GM18526 (cell line): ENCODE measurements around the gene CAMK4.

Source experiments
- POLR2A ChIP-seq: IDR thresholded peaks from 3 replicates; pipeline ENCODE4 v1.6.1; 2011; ENCODE audit not compliant: insufficient read length; ENCODE audit errors: extremely low read depth

The CAMK4 gene

GRCh38 chr5:111226556-111226955, 2.4 kb downstream of the CAMK4 start:
- no peak for TF ChIP-seq POLR2A

GRCh38 chr5:111227226-111227782, 3.1 kb downstream of the CAMK4 start:
- TF ChIP-seq POLR2A, result no peak

DNA sequence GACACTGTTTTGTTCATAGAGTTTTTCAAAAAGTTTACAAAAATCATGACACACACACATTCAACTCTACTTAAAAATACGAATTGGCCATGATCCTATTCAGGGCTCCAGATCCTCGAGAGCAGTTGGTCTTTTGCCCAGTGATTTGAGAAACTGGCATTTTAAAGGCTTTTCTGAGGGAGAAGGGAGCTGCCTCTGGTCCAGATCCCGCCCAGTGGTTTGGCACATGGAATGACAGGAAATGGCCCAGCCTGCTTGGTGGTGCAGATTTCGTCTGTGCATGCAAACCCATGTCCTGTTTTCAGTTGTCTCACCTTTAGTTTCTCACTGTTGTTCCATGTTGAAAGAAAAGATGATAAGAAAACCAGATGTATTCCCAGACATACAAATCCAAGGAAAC, 3.6 kb downstream of the CAMK4 start:
- TF ChIP-seq POLR2A, result no peak

DNA sequence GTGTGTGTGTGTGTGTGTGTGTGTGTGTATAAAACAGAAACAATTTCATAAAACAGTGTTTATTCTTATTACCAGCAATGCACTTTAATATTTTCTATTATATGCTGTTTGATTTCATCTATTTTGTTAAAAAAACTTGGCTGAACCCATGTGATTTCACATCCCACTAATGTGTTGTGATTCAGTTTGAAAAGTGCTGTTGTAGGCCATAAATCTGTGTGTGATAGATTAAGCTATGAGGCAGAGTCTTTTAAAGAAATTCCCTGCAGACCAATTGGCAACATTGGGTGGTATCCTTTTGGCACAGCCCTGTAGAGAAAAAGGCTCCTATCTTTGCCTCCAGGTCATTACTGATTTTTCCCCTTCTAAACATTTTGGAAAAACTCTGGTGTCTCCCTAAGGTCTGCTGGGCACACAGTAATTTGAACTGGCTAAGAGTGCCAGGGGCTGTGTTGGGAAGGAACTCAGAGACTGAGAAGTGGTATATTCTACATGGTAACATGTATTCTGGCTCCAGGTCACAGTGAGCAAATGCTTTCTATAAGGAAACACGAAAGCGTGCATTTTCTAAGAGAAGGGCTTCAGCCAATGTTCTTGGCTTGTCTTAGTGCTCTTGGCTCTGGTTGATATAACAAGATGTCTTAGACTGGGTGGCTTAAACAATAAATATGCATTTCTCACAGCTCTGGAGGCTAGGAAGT, 4.5 kb downstream of the CAMK4 start:
- no peak for TF ChIP-seq POLR2A

DNA sequence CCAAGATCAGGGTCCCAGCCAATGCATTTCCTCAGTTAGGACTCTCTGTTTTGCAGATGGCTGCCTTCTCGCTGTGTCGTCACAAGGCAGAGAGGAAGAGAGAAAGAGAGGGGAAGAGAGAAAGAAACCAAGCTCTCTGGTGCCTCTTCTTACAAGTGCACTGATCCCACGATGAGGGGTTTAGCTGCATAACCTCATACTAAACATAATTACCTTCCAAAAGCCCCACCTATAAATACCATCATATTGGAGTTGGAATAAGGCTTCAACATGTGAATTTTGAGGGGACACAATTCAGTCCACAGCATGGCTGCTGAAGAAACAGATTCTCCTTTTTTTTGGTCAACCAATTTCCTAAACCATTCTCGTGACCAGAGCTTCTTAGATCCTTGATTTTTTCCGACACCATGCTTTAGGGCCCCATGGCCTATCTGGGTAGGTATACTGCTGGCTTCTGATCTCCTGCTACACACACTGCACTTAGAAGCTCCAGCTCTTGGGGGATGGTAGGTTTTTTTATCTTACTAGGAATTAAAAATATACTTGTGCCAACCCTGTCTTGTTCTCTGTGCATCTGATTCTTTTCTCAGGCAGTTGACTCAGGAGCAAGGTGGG, 5.1 kb downstream of the CAMK4 start:
- TF ChIP-seq POLR2A, result no peak

- TF ChIP-seq POLR2A, result no peak
Measured at GRCh38 chr5:111229871-111230810, 6.0 kb downstream of the CAMK4 start.

- TF ChIP-seq POLR2A, result no peak
Measured at GRCh38 chr5:111231119-111231518, 6.9 kb downstream of the CAMK4 start.

DNA sequence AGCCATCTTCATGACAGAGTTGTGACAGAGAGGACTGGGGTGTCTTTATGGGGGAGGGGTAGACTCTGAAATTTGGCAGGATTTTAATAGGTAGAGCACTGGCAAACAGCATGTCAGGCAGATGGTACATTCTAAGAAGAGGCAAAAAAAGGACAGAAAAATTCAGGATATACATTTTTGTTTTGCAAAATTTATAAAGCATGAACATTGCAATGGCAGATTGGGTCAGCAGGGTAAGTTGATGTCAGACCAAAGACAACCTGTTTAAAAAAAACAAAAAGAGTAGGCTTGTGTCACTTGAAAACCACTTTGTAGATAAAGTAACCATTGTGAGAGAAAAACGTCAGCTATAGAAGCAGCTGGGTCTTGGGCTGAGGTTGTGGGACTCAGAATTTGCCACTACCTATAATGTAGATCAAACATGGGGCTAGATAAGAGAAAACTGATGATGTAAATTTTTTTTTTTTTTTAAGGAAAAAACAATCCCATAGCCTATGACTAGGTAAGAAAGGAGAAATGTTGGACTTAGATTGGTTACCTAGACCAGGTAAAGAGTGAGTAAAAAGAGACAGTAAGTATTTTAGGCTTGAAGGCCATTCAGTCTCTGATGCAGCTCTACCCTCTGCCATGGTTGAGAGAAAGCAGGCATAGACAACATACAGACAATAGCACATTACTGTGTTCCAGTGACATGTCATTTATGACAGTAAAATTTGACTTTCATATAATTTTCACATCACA, 8.3 kb downstream of the CAMK4 start:
- no peak for TF ChIP-seq POLR2A

GRCh38 chr5:111233052-111233374, 8.8 kb downstream of the CAMK4 start:
- no peak for TF ChIP-seq POLR2A

DNA sequence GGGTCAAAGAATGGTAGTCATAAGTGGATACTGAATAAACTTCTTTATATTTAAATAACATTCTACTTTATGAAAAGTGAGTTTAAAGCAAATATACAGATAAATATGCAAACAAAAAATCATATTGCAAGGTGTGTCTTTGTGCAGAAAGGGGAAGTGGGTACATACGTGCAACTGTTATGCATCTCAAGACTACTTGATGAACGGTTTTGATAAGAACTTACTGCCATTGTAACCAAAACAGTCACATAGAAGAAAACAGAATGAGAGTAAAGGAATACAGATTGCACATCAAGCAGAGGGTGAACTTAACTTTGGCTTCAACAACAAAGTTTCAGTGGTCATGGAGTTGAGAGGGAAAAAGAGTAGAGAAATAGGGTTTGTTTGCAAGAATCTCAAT, 9.9 kb downstream of the CAMK4 start:
- no peak for TF ChIP-seq POLR2A

GRCh38 chr5:111235635-111236034, 11.5 kb downstream of the CAMK4 start:
- no peak for TF ChIP-seq POLR2A

DNA sequence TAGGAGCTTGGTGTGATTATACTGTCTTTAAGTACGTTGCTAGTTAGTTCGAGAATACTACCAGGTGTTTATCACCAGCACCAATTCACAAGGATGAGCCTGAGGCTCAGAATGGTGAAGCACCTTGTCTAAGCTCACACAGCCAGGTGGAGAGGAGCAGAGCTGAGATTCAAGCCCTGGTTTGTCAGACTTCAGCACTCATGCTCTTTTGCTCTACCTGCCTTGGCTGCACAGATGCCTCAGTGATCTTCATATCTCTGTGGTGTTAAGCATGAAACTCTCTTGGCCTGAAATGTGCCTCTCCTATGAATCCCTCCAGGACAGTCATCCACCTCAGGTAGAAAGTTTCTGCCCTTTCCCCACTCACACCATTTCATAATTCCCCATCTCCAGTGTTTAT, 12.2 kb downstream of the CAMK4 start:
- TF ChIP-seq POLR2A, result no peak

DNA sequence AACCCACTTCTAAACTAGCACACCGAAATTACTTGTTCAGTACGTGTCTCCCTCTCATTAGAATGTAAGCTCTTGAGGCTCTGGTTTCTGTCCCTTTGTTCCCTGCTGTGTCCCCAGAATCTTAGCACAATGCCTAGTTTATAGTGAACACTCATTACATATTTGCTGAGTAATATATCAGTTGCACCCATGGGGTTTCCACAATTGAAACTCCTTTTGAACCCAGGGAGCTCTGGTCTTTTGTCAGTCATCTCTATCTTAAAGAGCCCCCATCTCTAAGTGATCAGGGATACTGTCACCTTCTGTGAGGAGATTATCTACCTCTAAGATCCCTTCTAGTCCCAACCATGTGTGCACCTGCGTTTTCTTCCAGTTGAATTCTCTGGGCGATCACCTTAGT, 12.8 kb downstream of the CAMK4 start:
- TF ChIP-seq POLR2A, result no peak

GRCh38 chr5:111237470-111237869, 13.3 kb downstream of the CAMK4 start:
- no peak for TF ChIP-seq POLR2A
